Activated CD4-positive, alpha-beta memory T cell treated with anti-CD3 and anti-CD28 coated beads, Interleukin-2, amount 10 ng/mL, durations not matched to agents 7 days and 5 days (primary cell): ENCODE data around the gene MAP3K7. TPM values are rescaled to one million over a fixed set of nuclear protein-coding genes. Genes with fewer than 3 reads are reported as not detected.

ENCODE experiments used
- CTCF ChIA-PET: fragments of 350-600 bp; sonication (Branson Sonifier 250); formaldehyde crosslinking; loops from one replicate; lab custom pipeline; 2021; ENCODE audit warnings: antibody characterized with exemption, inconsistent platforms; lab: Charles Lee
- POLR2A ChIA-PET: fragments of 350-600 bp; sonication (Branson Sonifier 250); formaldehyde crosslinking; loops from one replicate; lab custom pipeline; 2021; ENCODE audit warnings: antibody characterized with exemption; lab: Charles Lee
- DNase-seq: peaks from one replicate; pipeline ENCODE4 v3.0.0-alpha.2; 2020
- H3K27ac Mint-ChIP-seq: one replicate; pipeline ENCODE4 v1.8.0; 2021; ENCODE audit warnings: mild to moderate bottlenecking, mixed read lengths
- H3K27me3 Mint-ChIP-seq: one replicate; pipeline ENCODE4 v1.8.0; 2021; ENCODE audit warnings: mixed read lengths
- H3K36me3 Mint-ChIP-seq: one replicate; pipeline ENCODE4 v1.8.0; 2021; ENCODE audit warnings: low read depth, mixed read lengths
- H3K4me1 Mint-ChIP-seq: one replicate; pipeline ENCODE4 v1.8.0; 2021; ENCODE audit warnings: mixed read lengths
- H3K4me3 Mint-ChIP-seq: one replicate; pipeline ENCODE4 v1.8.0; 2021; ENCODE audit warnings: mild to moderate bottlenecking, mixed read lengths
- H3K9me3 Mint-ChIP-seq: one replicate; pipeline ENCODE4 v1.8.0; 2021; ENCODE audit warnings: mixed read lengths
- total RNA-seq, 2 experiments: library from RNA; stranded (reverse); gene quantifications; one replicate each; pipeline ENCODE4 v1.2.3, GENCODE V29; 2021

MAP3K7 gene
- total RNA-seq, 2 experiments from 2014 or later: 26.2 to 27.6 TPM

DNA sequence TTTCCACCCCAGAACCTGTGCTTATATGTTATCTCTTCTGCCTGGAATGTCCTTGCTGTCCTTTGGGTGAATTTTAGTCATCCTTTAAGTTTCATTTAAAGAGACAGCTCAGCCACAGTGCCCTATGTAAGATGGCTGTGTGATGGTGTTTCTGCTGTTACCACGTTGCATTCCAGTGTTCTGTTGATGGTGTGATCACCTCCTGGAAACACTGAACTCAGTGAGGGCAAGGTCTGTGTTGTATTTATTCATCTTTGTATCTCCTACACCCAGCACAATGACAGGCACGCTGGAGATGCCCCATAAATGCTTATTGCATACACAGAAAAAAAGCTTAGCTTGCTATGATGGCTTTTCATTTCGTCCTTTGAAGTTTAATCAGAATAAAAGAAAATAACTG is 102.5 kb downstream of the MAP3K7 start:
- POLR2A ChIA-PET: no interaction called here
- peaks cover 5% of the 10 kb centered on the region for H3K36me3 Mint-ChIP-seq

DNA sequence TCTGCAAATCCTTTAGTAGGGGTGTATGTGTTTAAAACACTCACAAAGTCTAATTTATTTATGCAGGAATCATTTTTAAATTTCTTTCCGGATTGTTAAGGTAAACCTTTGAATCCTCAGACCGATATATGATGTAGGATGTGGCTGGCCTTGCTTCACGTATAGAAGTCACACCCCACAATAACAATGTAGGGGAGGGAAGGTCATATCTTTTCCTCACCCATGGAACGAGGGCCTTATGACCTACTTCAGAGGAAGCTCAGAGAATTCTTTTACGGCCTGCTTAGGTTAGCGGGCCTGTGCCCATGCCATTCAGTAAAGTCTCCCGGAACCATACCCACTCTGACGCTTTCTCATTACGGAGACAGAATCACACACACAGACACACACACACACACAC is 102.9 kb downstream of the MAP3K7 start:
- CTCF ChIA-PET: no interaction called here
- DNase-seq: no peak
- POLR2A ChIA-PET: no interaction called here
- H3K27me3 Mint-ChIP-seq: peaks cover 4% of the 10 kb centered on the region
- H3K27ac Mint-ChIP-seq: no peak overlapping the region
- H3K4me1 Mint-ChIP-seq: peaks cover 6% of the 10 kb centered on the region
- no peak overlapping the region for H3K4me3 Mint-ChIP-seq
- H3K9me3 Mint-ChIP-seq: peaks cover 19% of the 10 kb centered on the region
- H3K36me3 Mint-ChIP-seq: peaks cover 5% of the 10 kb centered on the region

More for the DNA sequence above, 102.5 kb downstream of the MAP3K7 start:
- Mint-ChIP-seq H3K27ac (no peak overlapping the region), H3K9me3 (peaks cover 19% of the 10 kb centered on the region), H3K27me3 (peaks cover 8% of the 10 kb centered on the region), H3K4me1 (peaks cover 1% of the 10 kb centered on the region), H3K4me3 (no peak overlapping the region)
- no peak for DNase-seq
- CTCF ChIA-PET: no interaction called here

DNA sequence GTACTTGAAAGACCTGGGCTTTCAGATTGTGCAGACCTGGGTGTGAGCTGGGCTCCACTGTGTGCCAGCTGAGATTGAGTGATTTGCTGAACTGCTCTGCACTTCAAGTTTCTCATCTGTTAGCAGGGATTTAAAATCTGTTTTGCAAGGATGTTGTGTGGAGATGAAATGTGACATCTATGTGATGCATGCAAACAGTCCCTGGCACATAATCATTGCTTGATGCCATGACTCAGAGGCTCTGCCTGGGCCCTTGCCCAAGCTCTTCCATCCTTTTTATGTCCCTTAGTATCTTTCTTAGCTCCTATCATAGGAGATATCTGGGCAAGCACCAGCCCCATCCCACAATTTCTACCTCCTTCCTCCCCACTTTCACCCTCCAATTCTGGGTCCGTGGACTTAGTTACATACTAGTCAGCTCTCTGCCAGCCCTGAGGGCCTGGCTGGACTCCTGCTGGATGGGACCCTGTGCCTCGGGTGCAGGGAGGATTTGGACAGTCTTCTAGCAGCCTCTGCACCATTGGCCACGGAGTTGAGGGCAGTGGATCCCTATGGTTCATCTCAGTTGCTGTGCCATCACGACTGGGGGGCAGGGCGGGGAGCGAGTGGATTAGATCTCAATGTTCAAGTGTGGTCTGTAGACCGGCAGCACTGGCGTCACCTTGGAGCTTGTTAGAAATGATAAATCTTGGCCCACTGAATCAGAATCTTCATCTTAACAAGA is 103.6 kb downstream of the MAP3K7 start:
- H3K27me3 Mint-ChIP-seq: peaks cover 3% of the 10 kb centered on the region
- peaks cover 12% of the 10 kb centered on the region for H3K4me1 Mint-ChIP-seq
- peaks cover 19% of the 10 kb centered on the region for H3K9me3 Mint-ChIP-seq
- POLR2A ChIA-PET: no interaction called here
- CTCF ChIA-PET: no interaction called here
- DNase-seq: no peak
- no peak overlapping the region for H3K27ac Mint-ChIP-seq
- peaks cover 5% of the 10 kb centered on the region for H3K36me3 Mint-ChIP-seq
- no peak overlapping the region for H3K4me3 Mint-ChIP-seq

- no peak overlapping the region for H3K4me3 Mint-ChIP-seq
- DNase-seq: no peak
- peaks cover 4% of the 10 kb centered on the region for H3K9me3 Mint-ChIP-seq
- POLR2A ChIA-PET: no interaction called here
- no peak overlapping the region for H3K27ac Mint-ChIP-seq
- no peaks in the 10 kb centered on the region for H3K36me3 Mint-ChIP-seq
- CTCF ChIA-PET: interaction anchor here (1.2 to 11.5 kb wide), 6 partner anchors 67 to 540 kb away, joined by 3 to 281 read pairs (median 102); partner anchors contain the start of gene BACH2
- H3K4me1 Mint-ChIP-seq: peaks cover 38% of the 10 kb centered on the region
- H3K27me3 Mint-ChIP-seq: no peaks in the 10 kb centered on the region
Observed at GRCh38 chr6:90480666-90481065, 106.2 kb downstream of the MAP3K7 start.

DNA sequence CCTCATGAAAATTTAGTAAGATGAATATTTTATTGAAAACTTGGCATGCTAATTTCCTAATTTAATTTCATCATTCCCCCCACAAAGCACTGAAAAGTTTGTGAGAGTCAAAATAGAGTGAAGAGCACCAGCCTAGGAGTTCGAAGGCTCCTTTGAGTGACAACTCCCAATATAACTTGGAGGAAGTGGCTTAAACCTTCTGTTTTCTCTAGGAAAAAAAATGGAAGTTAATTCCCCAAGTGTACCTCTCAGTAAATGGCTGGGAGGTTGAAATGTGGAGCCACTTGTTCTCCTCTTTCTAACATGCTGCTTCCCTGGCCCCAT is 107.3 kb downstream of the MAP3K7 start:
- no peak for DNase-seq
- no peak overlapping the region for H3K27ac Mint-ChIP-seq
- peaks cover 4% of the 10 kb centered on the region for H3K9me3 Mint-ChIP-seq
- ChIA-PET POLR2A (interaction anchor here (1.0 to 14.9 kb wide), 10 partner anchors 21 to 539 kb away, joined by 3 to 324 read pairs (median 14); partner anchors contain the start of gene BACH2), CTCF (interaction anchor here (0.6 to 11.5 kb wide), 40 partner anchors 8 to 842 kb away, joined by 3 to 281 read pairs (median 4); partner anchors contain the start of gene BACH2)
- no peak overlapping the region for H3K4me3 Mint-ChIP-seq
- no peaks in the 10 kb centered on the region for H3K36me3 Mint-ChIP-seq
- peaks cover 49% of the 10 kb centered on the region for H3K4me1 Mint-ChIP-seq
- no peaks in the 10 kb centered on the region for H3K27me3 Mint-ChIP-seq

- Mint-ChIP-seq H3K36me3 (no peaks in the 10 kb centered on the region), H3K9me3 (peaks cover 4% of the 10 kb centered on the region), H3K4me3 (no peak overlapping the region), H3K4me1 (peaks cover 54% of the 10 kb centered on the region), H3K27me3 (peaks cover 2% of the 10 kb centered on the region), H3K27ac (peak overlapping the region; percentile 67)
- DNase-seq: peak; percentile 85
- POLR2A ChIA-PET: interaction anchor here (0.9 to 14.9 kb wide), 12 partner anchors 13 to 539 kb away, joined by 3 to 324 read pairs (median 8); partner anchors contain the start of gene BACH2
- CTCF ChIA-PET: interaction anchor here (0.5 to 11.5 kb wide), 56 partner anchors 8 to 1107 kb away, joined by 3 to 281 read pairs (median 4); partner anchors contain the start of gene BACH2
Observed at GRCh38 chr6:90478789-90479602, 107.9 kb downstream of the MAP3K7 start.

- Mint-ChIP-seq H3K27ac (no peak overlapping the region), H3K36me3 (no peaks in the 10 kb centered on the region), H3K4me1 (peaks cover 62% of the 10 kb centered on the region), H3K9me3 (peaks cover 4% of the 10 kb centered on the region), H3K4me3 (no peak overlapping the region), H3K27me3 (peaks cover 2% of the 10 kb centered on the region)
- ChIA-PET POLR2A (interaction anchor here (0.9 to 14.9 kb wide), 14 partner anchors 12 to 538 kb away, joined by 3 to 324 read pairs (median 9); partner anchors contain the start of gene BACH2), CTCF (interaction anchor here (0.6 to 11.5 kb wide), 22 partner anchors 13 to 1106 kb away, joined by 3 to 281 read pairs (median 4); partner anchors contain the start of gene BACH2)
- DNase-seq: no peak
Observed at GRCh38 chr6:90478278-90478677, 108.6 kb downstream of the MAP3K7 start.

- no peak overlapping the region for H3K4me3 Mint-ChIP-seq
- POLR2A ChIA-PET: interaction anchor here (1.0 to 14.9 kb wide), 10 partner anchors 11 to 657 kb away, joined by 3 to 324 read pairs (median 31); partner anchors contain the start of gene BACH2
- peaks cover 70% of the 10 kb centered on the region for H3K4me1 Mint-ChIP-seq
- DNase-seq: no peak
- CTCF ChIA-PET: interaction anchor here (0.9 to 11.5 kb wide), 17 partner anchors 11 to 1105 kb away, joined by 3 to 281 read pairs (median 5); partner anchors contain the start of gene BACH2
- H3K36me3 Mint-ChIP-seq: no peaks in the 10 kb centered on the region
- H3K27ac Mint-ChIP-seq: no peak overlapping the region
- H3K9me3 Mint-ChIP-seq: peaks cover 2% of the 10 kb centered on the region
- H3K27me3 Mint-ChIP-seq: peaks cover 2% of the 10 kb centered on the region
Observed at GRCh38 chr6:90477366-90477765, 109.5 kb downstream of the MAP3K7 start.

DNA sequence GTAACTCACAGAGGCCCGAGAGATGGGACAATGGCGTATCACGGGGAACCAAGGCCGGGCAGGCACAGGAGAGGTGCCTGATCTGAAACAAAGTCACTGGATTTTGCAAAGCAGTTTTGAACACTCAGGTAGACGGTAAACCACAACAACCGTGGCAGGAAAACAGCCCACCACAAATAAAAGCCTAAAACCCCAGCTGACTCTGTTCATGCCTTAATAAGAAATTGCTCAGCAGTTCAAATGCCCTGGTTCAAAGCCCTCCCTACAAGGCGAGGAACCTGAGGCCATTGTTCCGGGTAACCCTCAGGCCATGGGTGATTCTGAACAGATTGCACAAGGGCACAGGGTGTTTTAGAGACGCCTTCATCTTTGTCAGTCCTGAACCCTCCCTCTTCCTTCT is 114.2 kb downstream of the MAP3K7 start:
- Mint-ChIP-seq H3K27me3 (peaks cover 12% of the 10 kb centered on the region), H3K4me3 (peak overlapping the region; percentile 70), H3K4me1 (peaks cover 98% of the 10 kb centered on the region), H3K27ac (peak overlapping the region; percentile 92), H3K9me3 (no peaks in the 10 kb centered on the region), H3K36me3 (peaks cover 7% of the 10 kb centered on the region)
- DNase-seq: peak; percentile 75
- CTCF ChIA-PET: interaction anchor here (0.6 to 11.5 kb wide), 11 partner anchors 14 to 1099 kb away, joined by 3 to 281 read pairs (median 35); partner anchors contain the start of genes BACH2 and MAP3K7
- POLR2A ChIA-PET: interaction anchor here (0.7 to 14.9 kb wide), 15 partner anchors 14 to 653 kb away, joined by 3 to 324 read pairs (median 14); partner anchors contain the start of genes BACH2 and CASP8AP2

DNA sequence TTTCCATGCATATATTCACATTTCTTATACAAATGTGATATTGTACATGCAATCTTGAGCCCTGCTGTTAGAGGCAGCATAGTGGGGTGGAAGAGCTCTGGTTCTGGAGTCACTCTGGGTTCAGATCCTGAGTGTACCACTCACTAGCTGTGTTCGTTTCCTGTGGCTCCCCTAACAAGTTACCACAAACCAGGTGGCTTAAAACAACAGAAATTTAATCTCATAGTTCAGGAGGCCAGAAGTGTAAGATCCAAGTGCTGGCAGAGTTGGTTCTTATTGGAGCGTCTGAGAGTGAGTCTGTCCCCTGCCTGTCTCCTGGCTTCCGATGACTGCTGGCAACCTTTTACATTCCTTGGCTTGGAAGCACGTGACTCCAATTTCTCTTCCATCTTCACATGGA is 115.6 kb downstream of the MAP3K7 start:
- CTCF ChIA-PET: interaction anchor here (1.0 to 11.5 kb wide), 7 partner anchors 8 to 181 kb away, joined by 3 to 281 read pairs (median 83); partner anchors contain the start of gene BACH2
- Mint-ChIP-seq H3K27ac (peak overlapping the region; percentile 41), H3K27me3 (peaks cover 12% of the 10 kb centered on the region), H3K9me3 (no peaks in the 10 kb centered on the region), H3K4me3 (peak overlapping the region; percentile 18), H3K36me3 (peaks cover 7% of the 10 kb centered on the region), H3K4me1 (peaks cover 97% of the 10 kb centered on the region)
- POLR2A ChIA-PET: interaction anchor here (1.0 to 14.9 kb wide), 6 partner anchors 12 to 176 kb away, joined by 3 to 324 read pairs (median 134); partner anchors contain the start of gene BACH2
- DNase-seq: no peak

- DNase-seq: no peak
- peaks cover 12% of the 10 kb centered on the region for H3K27me3 Mint-ChIP-seq
- H3K36me3 Mint-ChIP-seq: peaks cover 7% of the 10 kb centered on the region
- H3K4me1 Mint-ChIP-seq: peaks cover 96% of the 10 kb centered on the region
- POLR2A ChIA-PET: interaction anchor here (1.2 to 14.9 kb wide), 4 partner anchors 11 to 184 kb away, joined by 3 to 324 read pairs (median 225); no protein-coding TSS in a partner anchor
- no peak overlapping the region for H3K27ac Mint-ChIP-seq
- no peak overlapping the region for H3K4me3 Mint-ChIP-seq
- no peaks in the 10 kb centered on the region for H3K9me3 Mint-ChIP-seq
- CTCF ChIA-PET: interaction anchor here (1.2 to 11.5 kb wide), 4 partner anchors 11 to 196 kb away, joined by 3 to 135 read pairs (median 46); no protein-coding TSS in a partner anchor
Observed at GRCh38 chr6:90469906-90470305, 117.0 kb downstream of the MAP3K7 start.

GRCh38 chr6:90468859-90469258 is 118.0 kb downstream of the MAP3K7 start:
- POLR2A ChIA-PET: interaction anchor here (1.3 to 14.9 kb wide), 3 partner anchors 55 to 388 kb away, joined by 3 to 324 read pairs (median 192); no protein-coding TSS in a partner anchor
- no peaks in the 10 kb centered on the region for H3K9me3 Mint-ChIP-seq
- no peak overlapping the region for H3K4me3 Mint-ChIP-seq
- CTCF ChIA-PET: no interaction called here
- peaks cover 96% of the 10 kb centered on the region for H3K4me1 Mint-ChIP-seq
- H3K27me3 Mint-ChIP-seq: peaks cover 10% of the 10 kb centered on the region
- DNase-seq: no peak
- H3K36me3 Mint-ChIP-seq: peaks cover 9% of the 10 kb centered on the region
- H3K27ac Mint-ChIP-seq: no peak overlapping the region
